HepG2 (cell line): ENCODE data around the gene CNTRL. TPM values are rescaled to one million over a fixed set of nuclear protein-coding genes. Genes with fewer than 3 reads are reported as not detected.
A peak's percentile ranks its signal among the peaks of the same experiment; 100 is the strongest.

Experiments used
- FOXA1 ChIP-seq, 2 experiments: fragments of 450-650 bp in 1 of 2; sonication (generic) in 1 of 2; formaldehyde crosslinking in 1 of 2; IDR thresholded peaks; 2 replicates each; pipeline versions ENCODE4 v1.4.0 to v1.6.1; 2016 to 2020; ENCODE audit warnings: missing genetic modification reagents in 1 of 2
- GATA4 ChIP-seq: sonication (generic); IDR thresholded peaks from 2 replicates; pipeline ENCODE4 v1.6.1; 2016; ENCODE audit warnings: antibody characterized with exemption, low read depth, borderline replicate concordance
- HOMEZ ChIP-seq: IDR thresholded peaks from 2 replicates; pipeline ENCODE4 v1.6.1; 2016; ENCODE audit warnings: low read depth
- IRF9 ChIP-seq: sonication (generic); formaldehyde crosslinking; IDR thresholded peaks from 2 replicates; pipeline ENCODE4 v1.8.0; 2022; ENCODE audit warnings: missing genetic modification reagents, mild to moderate bottlenecking, borderline replicate concordance
- MLX ChIP-seq: IDR thresholded peaks from 2 replicates; pipeline ENCODE4 v1.6.1; 2016
- MYPOP ChIP-seq: sonication (generic); formaldehyde crosslinking; IDR thresholded peaks from 2 replicates; pipeline ENCODE4 v1.8.1; 2023; ENCODE audit warnings: mild to moderate bottlenecking, moderate library complexity, missing genetic modification reagents
- REXO4 ChIP-seq: sonication (generic); formaldehyde crosslinking; IDR thresholded peaks from 2 replicates; pipeline ENCODE4 v1.8.0; 2022; ENCODE audit warnings: missing genetic modification reagents, mild to moderate bottlenecking, borderline replicate concordance
- SIN3B ChIP-seq: fragments of 150-350 bp; IDR thresholded peaks from 2 replicates; pipeline ENCODE4 v1.6.1; 2014; ENCODE audit warnings: low read length
- SRSF9 ChIP-seq: fragments of 200-400 bp; formaldehyde crosslinking; IDR thresholded peaks from 2 replicates; pipeline ENCODE4 v1.6.1; 2018; ENCODE audit warnings: borderline replicate concordance, mild to moderate bottlenecking, low read depth, low read length; ENCODE audit not compliant: insufficient read depth, poor library complexity, severe bottlenecking
- ZBTB10 ChIP-seq: sonication (generic); formaldehyde crosslinking; IDR thresholded peaks from 2 replicates; pipeline ENCODE4 v1.4.0; 2020; ENCODE audit warnings: missing genetic modification reagents, borderline replicate concordance
- ZBTB38 ChIP-seq: sonication (generic); formaldehyde crosslinking; IDR thresholded peaks from 2 replicates; pipeline ENCODE4 v1.5.1; 2020; ENCODE audit warnings: mild to moderate bottlenecking, missing genetic modification reagents
- ZNF30 ChIP-seq: sonication (generic); formaldehyde crosslinking; IDR thresholded peaks from 2 replicates; pipeline ENCODE4 v1.5.0; 2020; ENCODE audit warnings: mild to moderate bottlenecking, missing genetic modification reagents
- ZNF335 ChIP-seq: sonication (generic); formaldehyde crosslinking; IDR thresholded peaks from 2 replicates; pipeline ENCODE4 v1.4.0; 2020; ENCODE audit warnings: missing genetic modification reagents
- ZNF431 ChIP-seq: sonication (generic); formaldehyde crosslinking; IDR thresholded peaks from 2 replicates; pipeline ENCODE4 v1.9.0; 2022; ENCODE audit warnings: missing genetic modification reagents, low read depth, mild to moderate bottlenecking, borderline replicate concordance
- ZNF674 ChIP-seq: sonication (generic); formaldehyde crosslinking; IDR thresholded peaks from 2 replicates; pipeline ENCODE4 v1.5.0; 2020; ENCODE audit warnings: low read depth, mild to moderate bottlenecking, missing genetic modification reagents
- ZNF766 ChIP-seq: sonication (generic); formaldehyde crosslinking; IDR thresholded peaks from 2 replicates; pipeline ENCODE4 v1.5.0; 2020; ENCODE audit warnings: missing genetic modification reagents, borderline replicate concordance
- polyA plus RNA-seq, 8 experiments: library from polyadenylated mRNA; depleted of rRNA in 3 of 8; stranded (reverse) in 7 of 8; unstranded in 1 of 8; fragments of >200 nt; fragmentation: Illumina TruSeq in 4 of 8; extraction: Trizol in 4 of 8; gene quantifications; 2 replicates each; pipeline versions ENCODE4 v1.2.1 to v1.2.3, GENCODE V29; 2011 to 2016; ENCODE audit warnings: low read depth in 4 of 8, missing spikeins in 1 of 8, mixed read lengths in 1 of 8; ENCODE audit not compliant: insufficient read depth in 1 of 8
- total RNA-seq, 5 experiments: library from RNA; depleted of rRNA; stranded (reverse); fragments of >200 nt; fragmentation: Illumina TruSeq; extraction: Trizol; gene quantifications; 2 replicates each; pipeline ENCODE4 v1.2.3, GENCODE V29; 2016; ENCODE audit warnings: low read depth in 1 of 5

The CNTRL gene
- total and polyA plus RNA-seq, 2 of the 13 experiments (the other 11 are each of a cell fraction or from before 2014, with no cell fraction given), result 7.5 to 11.8 TPM

- TF ChIP-seq GATA4 (no peak; the same call in 1 of the 2 replicates), SRSF9 (no peak), ZBTB38 (no peak), ZNF674 (CRISPR knock-in tag) (0 out of 2 replicates have a peak, but pooled peaks have one; percentile 42), ZNF766 (no peak), MLX (CRISPR knock-in tag) (no peak), HOMEZ (peak; percentile 60; the same call in 1 of the 2 replicates), ZNF431 (CRISPR knock-in tag) (peak; percentile 24; the same call in 1 of the 2 replicates), MYPOP (CRISPR knock-in tag) (no peak; the same call in 1 of the 2 replicates), SIN3B (no peak), ZNF335 (CRISPR knock-in tag) (peak; percentile 81), ZNF30 (CRISPR knock-in tag) (no peak), FOXA1 (IDR thresholded peaks at IDR 0.05) (no peak), FOXA1 (CRISPR knock-in tag; IDR thresholded peaks at IDR 0.05) (peak; percentile 2; the same call in 1 of the 2 replicates), ZBTB10 (CRISPR knock-in tag) (no peak), IRF9 (CRISPR knock-in tag) (no peak), REXO4 (CRISPR knock-in tag) (no peak)
Observed at GRCh38 chr9:121201738-121202533, 127.2 kb downstream of the CNTRL start, which contains the start of gene RAB14 (continued).
